Measurements from ENCODE around the gene CHD5.

The CHD5 gene

DNA sequence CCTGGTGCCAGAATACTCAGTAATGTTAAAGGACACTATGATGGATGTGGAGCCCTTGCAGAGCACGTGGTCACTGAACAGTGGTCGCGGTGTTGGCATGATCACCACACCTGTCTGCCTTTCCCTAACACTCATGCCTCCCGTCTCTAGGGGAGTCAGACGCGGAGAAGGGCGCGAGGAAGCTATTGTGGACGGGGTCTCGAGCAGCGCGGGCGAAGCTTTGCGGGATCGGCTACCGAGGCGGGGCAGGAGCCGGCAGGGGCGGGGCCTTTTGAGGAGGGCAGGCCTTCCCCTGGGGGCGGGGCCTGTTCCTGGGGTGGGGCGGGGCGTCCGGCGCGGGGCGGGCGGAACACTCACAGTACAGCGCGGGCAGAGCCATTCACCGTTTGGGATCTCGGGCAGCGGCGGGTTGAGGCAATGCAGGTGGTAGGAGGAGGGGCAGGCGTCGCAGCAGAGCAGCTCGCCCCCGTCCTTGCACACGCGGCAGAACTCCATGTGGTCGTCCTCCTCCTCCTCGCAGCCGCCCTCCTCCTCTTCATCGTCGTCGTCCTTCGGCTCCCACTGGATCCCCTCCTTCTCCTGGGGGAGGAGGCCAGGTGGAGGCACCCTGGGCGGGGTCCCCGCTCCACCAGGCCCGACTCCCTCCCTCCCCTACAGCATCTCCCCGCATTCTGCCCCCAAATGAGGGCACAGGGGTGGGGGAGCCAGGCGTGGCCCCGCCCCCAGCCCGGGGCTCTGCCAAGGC lies 31.5 kb downstream of the CHD5 start:
- H2BK5ac ChIP-seq (ENCODE audit: low read depth, low read length, poor library complexity): no peak overlapping the region
- no peak overlapping the region for H2BK120ac ChIP-seq (ENCODE audit: insufficient read depth, low read length, poor library complexity)
- H3K4ac ChIP-seq (ENCODE audit: low read depth, low read length): no peak overlapping the region
- H4K12ac ChIP-seq (ENCODE audit: low read depth, low read length): no peak overlapping the region
- no peaks in the 10 kb centered on the region for H3K36me3 ChIP-seq (ENCODE audit: control insufficient read depth in 1 of 2, insufficient read depth in 2 of 2, low read length in 2 of 2)
- H3K4me2 ChIP-seq (ENCODE audit: low read length): peak overlapping the region; percentile 15
- no peaks in the 10 kb centered on the region for H3K79me1 ChIP-seq (ENCODE audit: low read length)
- no peak overlapping the region for H3K27ac ChIP-seq (ENCODE audit: low read depth, low read length)
- H3K18ac ChIP-seq (ENCODE audit: low read length): no peak overlapping the region
- H3K27me3 ChIP-seq (ENCODE audit: insufficient read depth, low read length): peaks cover 2% of the 10 kb centered on the region
- WGBS (ENCODE audit: extremely low coverage, insufficient coverage, insufficient read length): no CpG with 5 or more reads among the region's 53 CpGs
- peak in 1 of 2 donors; percentile 8 for DNase-seq
- no peak overlapping the region for H2AK5ac ChIP-seq (ENCODE audit: low read length)
- H3K23ac ChIP-seq (ENCODE audit: low read length): no peak overlapping the region
- no peak overlapping the region for H2AFZ ChIP-seq (ENCODE audit: insufficient read depth, low read length, poor library complexity)
- no peak overlapping the region for H4K8ac ChIP-seq (ENCODE audit: low read depth, low read length)
- no peak overlapping the region for H2BK12ac ChIP-seq (ENCODE audit: low read length)
- H3K79me2 ChIP-seq (ENCODE audit: control insufficient read depth, insufficient read depth, low read length, poor library complexity): no peaks in the 10 kb centered on the region
- no peak overlapping the region for H3K4me3 ChIP-seq (ENCODE audit: low read depth, low read length)
- no peak overlapping the region for H3K9ac ChIP-seq (ENCODE audit: low read length)
- H3K14ac ChIP-seq (ENCODE audit: low read length): no peak overlapping the region
- H3K4me1 ChIP-seq (ENCODE audit: control insufficient read depth in 1 of 2, insufficient read depth in 2 of 2, low read length in 2 of 2): peaks cover 0 to 5% of the 10 kb centered on the region in 2 experiments
- peaks cover 2% of the 10 kb centered on the region for H3K9me3 ChIP-seq (ENCODE audit: insufficient read depth, low read depth, low read length)
- no peak overlapping the region for H4K91ac ChIP-seq (ENCODE audit: low read depth, low read length)

- H3K9me3 ChIP-seq (ENCODE audit: insufficient read depth, low read depth, low read length): peaks cover 2% of the 10 kb centered on the region
- no peak overlapping the region for H4K8ac ChIP-seq (ENCODE audit: low read depth, low read length)
- no peak overlapping the region for H3K4ac ChIP-seq (ENCODE audit: low read depth, low read length)
- DNase-seq: no peak
- no peak overlapping the region for H2AK5ac ChIP-seq (ENCODE audit: low read length)
- H4K91ac ChIP-seq (ENCODE audit: low read depth, low read length): no peak overlapping the region
- no peak overlapping the region for H3K4me3 ChIP-seq (ENCODE audit: low read depth, low read length)
- H4K12ac ChIP-seq (ENCODE audit: low read depth, low read length): no peak overlapping the region
- peaks cover 0 to 5% of the 10 kb centered on the region in 2 experiments for H3K4me1 ChIP-seq (ENCODE audit: control insufficient read depth in 1 of 2, insufficient read depth in 2 of 2, low read length in 2 of 2)
- H2BK5ac ChIP-seq (ENCODE audit: low read depth, low read length, poor library complexity): no peak overlapping the region
- H3K36me3 ChIP-seq (ENCODE audit: control insufficient read depth in 1 of 2, insufficient read depth in 2 of 2, low read length in 2 of 2): no peaks in the 10 kb centered on the region
- H3K9ac ChIP-seq (ENCODE audit: low read length): no peak overlapping the region
- H2BK120ac ChIP-seq (ENCODE audit: insufficient read depth, low read length, poor library complexity): no peak overlapping the region
- no CpG with 5 or more reads among the region's 24 CpGs for WGBS (ENCODE audit: extremely low coverage, insufficient coverage, insufficient read length)
- H3K14ac ChIP-seq (ENCODE audit: low read length): no peak overlapping the region
- no peak overlapping the region for H2BK12ac ChIP-seq (ENCODE audit: low read length)
- H3K4me2 ChIP-seq (ENCODE audit: low read length): no peak overlapping the region
- no peak overlapping the region for H2AFZ ChIP-seq (ENCODE audit: insufficient read depth, low read length, poor library complexity)
- H3K18ac ChIP-seq (ENCODE audit: low read length): no peak overlapping the region
- H3K23ac ChIP-seq (ENCODE audit: low read length): no peak overlapping the region
- H3K79me1 ChIP-seq (ENCODE audit: low read length): no peaks in the 10 kb centered on the region
- H3K27me3 ChIP-seq (ENCODE audit: insufficient read depth, low read length): peaks cover 2% of the 10 kb centered on the region
- no peak overlapping the region for H3K27ac ChIP-seq (ENCODE audit: low read depth, low read length)
- no peaks in the 10 kb centered on the region for H3K79me2 ChIP-seq (ENCODE audit: control insufficient read depth, insufficient read depth, low read length, poor library complexity)
Observed at GRCh38 chr1:6145864-6146410, 34.2 kb downstream of the CHD5 start.

- H4K12ac ChIP-seq (ENCODE audit: low read depth, low read length): no peak overlapping the region
- no peak overlapping the region for H2AFZ ChIP-seq (ENCODE audit: insufficient read depth, low read length, poor library complexity)
- no peaks in the 10 kb centered on the region for H3K36me3 ChIP-seq (ENCODE audit: control insufficient read depth in 1 of 2, insufficient read depth in 2 of 2, low read length in 2 of 2)
- H3K9ac ChIP-seq (ENCODE audit: low read length): no peak overlapping the region
- no peak overlapping the region for H2BK5ac ChIP-seq (ENCODE audit: low read depth, low read length, poor library complexity)
- peaks cover 2% of the 10 kb centered on the region for H3K27me3 ChIP-seq (ENCODE audit: insufficient read depth, low read length)
- no peaks in the 10 kb centered on the region for H3K79me2 ChIP-seq (ENCODE audit: control insufficient read depth, insufficient read depth, low read length, poor library complexity)
- no peak overlapping the region for H3K4ac ChIP-seq (ENCODE audit: low read depth, low read length)
- no peak overlapping the region for H2AK5ac ChIP-seq (ENCODE audit: low read length)
- H3K27ac ChIP-seq (ENCODE audit: low read depth, low read length): no peak overlapping the region
- peaks cover 0 to 5% of the 10 kb centered on the region in 2 experiments for H3K4me1 ChIP-seq (ENCODE audit: control insufficient read depth in 1 of 2, insufficient read depth in 2 of 2, low read length in 2 of 2)
- H3K4me2 ChIP-seq (ENCODE audit: low read length): no peak overlapping the region
- H3K79me1 ChIP-seq (ENCODE audit: low read length): no peaks in the 10 kb centered on the region
- no peak overlapping the region for H3K23ac ChIP-seq (ENCODE audit: low read length)
- H4K91ac ChIP-seq (ENCODE audit: low read depth, low read length): no peak overlapping the region
- WGBS (ENCODE audit: extremely low coverage, insufficient coverage, insufficient read length): no CpG with 5 or more reads among the region's 2 CpGs
- no peak for DNase-seq
- no peak overlapping the region for H3K4me3 ChIP-seq (ENCODE audit: low read depth, low read length)
- no peak overlapping the region for H4K8ac ChIP-seq (ENCODE audit: low read depth, low read length)
- H2BK120ac ChIP-seq (ENCODE audit: insufficient read depth, low read length, poor library complexity): no peak overlapping the region
- H3K9me3 ChIP-seq (ENCODE audit: insufficient read depth, low read depth, low read length): peaks cover 2% of the 10 kb centered on the region
- H3K14ac ChIP-seq (ENCODE audit: low read length): no peak overlapping the region
- H3K18ac ChIP-seq (ENCODE audit: low read length): no peak overlapping the region
- no peak overlapping the region for H2BK12ac ChIP-seq (ENCODE audit: low read length)
Observed at GRCh38 chr1:6145396-6145750, 34.7 kb downstream of the CHD5 start.

- H3K4ac ChIP-seq (ENCODE audit: low read depth, low read length): no peak overlapping the region
- no peak overlapping the region for H3K9ac ChIP-seq (ENCODE audit: low read length)
- no peak overlapping the region for H3K14ac ChIP-seq (ENCODE audit: low read length)
- H3K79me1 ChIP-seq (ENCODE audit: low read length): no peaks in the 10 kb centered on the region
- peaks cover 2% of the 10 kb centered on the region for H3K9me3 ChIP-seq (ENCODE audit: insufficient read depth, low read depth, low read length)
- H3K36me3 ChIP-seq (ENCODE audit: control insufficient read depth in 1 of 2, insufficient read depth in 2 of 2, low read length in 2 of 2): no peaks in the 10 kb centered on the region
- peaks cover 2% of the 10 kb centered on the region for H3K27me3 ChIP-seq (ENCODE audit: insufficient read depth, low read length)
- no peak overlapping the region for H3K23ac ChIP-seq (ENCODE audit: low read length)
- H4K12ac ChIP-seq (ENCODE audit: low read depth, low read length): no peak overlapping the region
- no peak overlapping the region for H3K4me2 ChIP-seq (ENCODE audit: low read length)
- H2AFZ ChIP-seq (ENCODE audit: insufficient read depth, low read length, poor library complexity): no peak overlapping the region
- no peak overlapping the region for H2BK5ac ChIP-seq (ENCODE audit: low read depth, low read length, poor library complexity)
- H3K4me1 ChIP-seq (ENCODE audit: control insufficient read depth in 1 of 2, insufficient read depth in 2 of 2, low read length in 2 of 2): peaks cover 0 to 5% of the 10 kb centered on the region in 2 experiments
- WGBS (ENCODE audit: extremely low coverage, insufficient coverage, insufficient read length): no CpG with 5 or more reads among the region's 16 CpGs
- no peak overlapping the region for H4K8ac ChIP-seq (ENCODE audit: low read depth, low read length)
- no peak overlapping the region for H2BK120ac ChIP-seq (ENCODE audit: insufficient read depth, low read length, poor library complexity)
- H3K18ac ChIP-seq (ENCODE audit: low read length): no peak overlapping the region
- no peaks in the 10 kb centered on the region for H3K79me2 ChIP-seq (ENCODE audit: control insufficient read depth, insufficient read depth, low read length, poor library complexity)
- H3K27ac ChIP-seq (ENCODE audit: low read depth, low read length): no peak overlapping the region
- H3K4me3 ChIP-seq (ENCODE audit: low read depth, low read length): no peak overlapping the region
- H4K91ac ChIP-seq (ENCODE audit: low read depth, low read length): no peak overlapping the region
- no peak overlapping the region for H2BK12ac ChIP-seq (ENCODE audit: low read length)
- DNase-seq: no peak
- no peak overlapping the region for H2AK5ac ChIP-seq (ENCODE audit: low read length)
Observed at GRCh38 chr1:6144647-6145395, 35.3 kb downstream of the CHD5 start.

Data from trophoblast cell (in vitro differentiated cells and primary cell).